ENCODE results near the gene DMKN.

GRCh38 chr19:35495107-35496064 lies 18.1 kb downstream of the DMKN start:
- TF ChIP-seq CTCF (conservative IDR thresholded peaks at IDR 0.05; ENCODE audit: low read length) = peak; percentile 92
- no peak for TF ChIP-seq EZH2phosphoT487 (IDR thresholded peaks at IDR 0.05; ENCODE audit: borderline replicate concordance)
